GM18951 (cell line): ENCODE results near the gene SLC9A8.

ENCODE experiments used
- POLR2A ChIP-seq: IDR thresholded peaks from 4 replicates; pipeline ENCODE4 v1.6.1; 2011; ENCODE audit warnings: mild to moderate bottlenecking; ENCODE audit not compliant: insufficient read length, insufficient read depth; ENCODE audit errors: extremely low read depth
- in situ Hi-C: fragments of 300-500 bp; cut with MboI; formaldehyde crosslinking; loops from one replicate; pipeline ENCODE4 v1.12.0; 2022; ENCODE audit warnings: low sequenced_read_pairs, mixed read lengths, inconsistent platforms; ENCODE audit not compliant: unreplicated experiment

Gene SLC9A8

DNA sequence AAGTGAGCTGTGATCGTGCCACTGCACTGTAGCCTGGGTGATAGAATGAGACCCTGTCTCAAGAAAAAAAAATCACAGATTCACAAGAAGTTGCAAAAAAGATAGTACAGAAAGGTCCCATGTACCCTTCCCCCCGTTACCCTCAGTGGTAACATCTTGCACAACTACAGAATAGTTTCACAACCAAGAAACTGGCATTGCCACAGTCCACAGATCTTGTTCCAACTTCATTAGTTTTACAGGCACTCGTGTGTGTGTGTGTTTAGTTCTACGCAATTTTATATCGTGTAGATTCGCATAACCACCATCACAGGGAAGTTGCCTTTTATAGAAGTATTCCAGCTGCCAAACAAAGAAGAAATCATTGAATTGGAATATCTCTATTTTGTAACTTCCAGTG, 83.6 kb downstream of the SLC9A8 start:
- in situ Hi-C loops: no loop called here
- TF ChIP-seq POLR2A: no peak

- in situ Hi-C loops: no loop called here
- TF ChIP-seq POLR2A: no peak
Observed at GRCh38 chr20:49899541-49900383, 87.1 kb downstream of the SLC9A8 start.

GRCh38 chr20:49901588-49901987, 89.0 kb downstream of the SLC9A8 start:
- in situ Hi-C loops: no loop called here
- no peak for TF ChIP-seq POLR2A

- in situ Hi-C loops: no loop called here
- TF ChIP-seq POLR2A: no peak
Observed at GRCh38 chr20:49904440-49905214, 92.0 kb downstream of the SLC9A8 start.

DNA sequence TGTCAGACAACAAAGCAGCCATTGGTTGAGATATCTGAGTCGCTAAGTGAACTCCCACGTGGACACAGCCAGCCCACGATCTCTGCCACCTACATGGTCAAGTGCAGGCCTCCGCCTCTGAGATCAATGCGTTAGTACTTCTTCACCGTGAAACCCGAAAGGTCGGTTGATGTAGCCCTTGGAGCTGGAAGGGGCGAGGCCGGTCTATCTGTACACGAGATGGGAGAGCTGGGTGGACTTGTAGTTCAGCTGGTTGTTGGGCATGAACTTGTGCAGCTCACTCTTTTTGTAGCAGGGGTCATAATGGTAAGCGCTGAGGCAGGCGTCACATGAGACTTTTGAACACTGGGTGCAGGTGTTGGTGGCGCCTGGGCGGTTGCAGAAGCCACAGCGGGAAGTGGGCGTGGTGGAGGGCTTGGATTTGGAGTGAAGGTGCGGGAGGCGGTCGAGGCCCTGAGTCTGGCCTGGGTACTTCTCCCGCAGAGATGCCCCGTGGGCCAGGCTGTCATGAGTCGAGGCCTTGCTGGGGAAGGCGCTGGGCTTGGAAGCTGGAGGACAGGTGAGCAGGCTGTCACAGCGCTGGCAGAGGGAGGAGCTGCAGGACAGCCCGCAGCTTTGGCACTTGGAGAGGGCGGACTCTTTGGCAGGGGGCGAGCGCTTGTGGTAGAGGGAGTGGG, 92.9 kb downstream of the SLC9A8 start:
- no peak for TF ChIP-seq POLR2A
- in situ Hi-C loops: no loop called here

DNA sequence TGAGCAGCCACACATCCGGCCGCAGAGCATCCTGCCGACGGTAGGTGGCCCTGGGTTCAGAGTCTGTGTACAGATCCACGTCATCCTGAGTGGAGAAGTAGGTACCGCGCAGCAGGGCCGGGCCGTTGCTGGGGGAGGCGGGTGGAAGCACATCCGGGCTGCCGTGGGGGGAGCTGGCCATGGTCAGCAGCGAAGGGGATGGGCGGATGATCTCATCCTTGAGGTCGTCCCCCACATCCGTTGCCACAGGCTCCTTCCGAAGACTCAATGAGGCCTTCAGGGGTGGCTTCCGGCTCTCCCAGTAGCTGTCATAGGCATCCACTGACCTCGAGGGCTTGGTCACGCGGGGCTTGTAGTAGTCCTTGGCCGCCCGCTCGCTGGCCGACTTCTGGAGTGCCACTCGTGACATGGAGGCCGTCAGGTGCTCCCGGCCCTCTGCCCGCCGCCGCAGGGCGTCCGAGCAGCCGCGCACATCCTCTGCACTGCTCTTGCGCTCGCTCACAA, 93.5 kb downstream of the SLC9A8 start:
- in situ Hi-C loops: no loop called here
- no peak for TF ChIP-seq POLR2A

GRCh38 chr20:49906615-49907154, 94.1 kb downstream of the SLC9A8 start:
- no peak for TF ChIP-seq POLR2A
- in situ Hi-C loops: no loop called here

DNA sequence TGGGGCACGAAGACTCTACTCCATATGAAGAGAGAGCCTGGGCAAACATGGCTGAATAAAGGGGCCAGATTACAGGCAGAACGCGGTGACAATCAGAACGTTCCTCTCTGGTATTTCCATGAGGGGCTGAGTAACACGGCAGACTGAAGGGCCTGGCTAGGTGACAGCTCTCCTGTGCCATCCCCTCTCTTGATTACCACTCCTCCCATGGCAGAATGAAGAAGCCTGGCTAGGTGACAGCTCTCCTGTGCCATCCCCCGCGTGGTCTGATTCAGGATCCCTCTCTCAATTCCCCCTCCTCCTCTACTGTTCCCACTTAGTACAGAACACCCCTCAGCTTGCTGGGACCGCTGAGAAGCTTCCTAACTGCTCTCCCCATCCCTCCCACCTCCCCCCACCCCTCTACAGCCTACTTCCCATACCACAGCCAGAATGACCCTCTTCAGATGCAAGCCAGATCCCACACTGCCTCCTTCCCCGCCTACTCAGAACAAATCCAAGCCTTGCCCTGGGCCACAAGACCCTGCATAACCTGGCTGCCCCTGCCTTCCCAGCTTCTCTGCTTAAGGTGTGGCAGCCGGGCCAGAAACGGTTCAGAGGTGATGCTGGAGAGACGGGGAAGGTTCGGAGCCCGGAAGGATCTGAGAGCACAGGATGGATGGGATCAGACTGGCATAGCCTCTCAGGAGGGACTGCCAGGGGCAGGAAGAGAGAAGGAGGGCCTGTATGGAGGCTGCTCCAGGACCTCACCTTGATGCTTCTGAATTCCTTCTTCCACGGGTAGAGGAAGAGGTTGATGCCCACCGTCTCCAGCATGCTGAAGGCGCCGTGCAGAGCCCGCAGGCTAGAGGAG, 95.0 kb downstream of the SLC9A8 start:
- no peak for TF ChIP-seq POLR2A
- in situ Hi-C loops: no loop called here

DNA sequence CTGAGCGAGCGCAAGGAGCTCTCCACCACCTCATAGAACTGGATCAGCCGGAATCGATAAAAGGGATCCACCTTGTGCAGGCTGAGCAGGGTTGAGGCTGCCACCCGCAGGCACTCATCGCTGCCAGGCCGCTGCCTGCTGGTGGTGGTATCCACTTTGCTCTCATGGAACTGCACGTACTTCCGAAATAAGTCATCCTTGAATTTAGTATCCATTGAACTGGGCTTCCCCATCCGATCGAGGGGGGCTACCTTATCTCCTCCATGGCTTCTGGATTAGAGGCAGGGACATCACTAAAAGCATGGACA, 95.6 kb downstream of the SLC9A8 start:
- in situ Hi-C loops: no loop called here
- TF ChIP-seq POLR2A: no peak

GRCh38 chr20:49909499-49910339, 97.1 kb downstream of the SLC9A8 start:
- in situ Hi-C loops: no loop called here
- TF ChIP-seq POLR2A: no peak

GRCh38 chr20:49910340-49910706, 97.7 kb downstream of the SLC9A8 start:
- no peak for TF ChIP-seq POLR2A
- in situ Hi-C loops: no loop called here
